Activated CD4-positive, alpha-beta T cell treated with anti-CD3 and anti-CD28 coated beads, Interleukin-2, amount 50 U/mL, for 48 hours (primary cell): Measurements from ENCODE around the gene CSTF1.
A peak's percentile ranks its signal among the peaks of the same experiment; 100 is the strongest.

Experiments
- DNase-seq, 2 experiments: peaks; one replicate each; pipeline ENCODE4 v3.0.0-alpha.2; 2020

CSTF1 gene

GRCh38 chr20:56430461-56430860, 38.0 kb downstream of the CSTF1 start:
- DNase-seq: no peak

DNA sequence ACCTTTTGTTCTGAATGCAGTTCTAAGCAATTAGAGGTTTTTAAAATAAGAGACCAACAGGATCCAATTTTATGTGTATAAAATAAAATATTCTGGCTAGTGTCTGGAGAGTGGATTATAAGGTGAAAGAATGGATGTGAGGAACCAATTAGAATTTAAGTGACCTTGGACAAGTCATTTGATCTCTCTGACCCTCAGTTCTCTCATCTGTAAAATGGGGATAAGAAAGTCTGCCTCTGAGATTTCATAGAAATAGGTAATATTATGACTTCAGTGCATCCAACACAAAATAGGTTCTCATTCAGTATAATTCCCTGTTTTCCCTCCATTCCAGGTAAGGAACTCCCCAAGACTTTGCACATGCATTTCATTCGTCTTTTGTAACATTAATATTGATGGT, 38.5 kb downstream of the CSTF1 start:
- DNase-seq: no peak

DNA sequence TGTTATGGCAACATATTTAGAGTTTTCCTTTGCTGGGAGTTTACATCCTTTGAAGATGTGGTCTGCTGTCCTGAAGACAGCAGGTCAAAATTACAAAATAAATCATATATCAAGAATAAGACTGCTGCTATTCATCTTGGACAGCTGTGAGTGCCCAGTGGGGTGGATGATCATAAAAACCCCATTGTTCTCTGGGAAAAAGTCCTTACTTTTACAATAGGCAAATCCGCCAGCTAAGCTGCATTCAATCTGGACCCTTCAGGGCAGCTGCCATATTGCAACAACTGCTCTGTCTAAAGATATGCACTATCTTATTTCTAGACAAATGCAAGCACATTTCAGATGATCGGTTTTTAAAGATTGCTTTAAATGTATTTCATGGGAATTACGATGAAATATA, 39.0 kb downstream of the CSTF1 start:
- no peak for DNase-seq

GRCh38 chr20:56433221-56433879, 40.9 kb downstream of the CSTF1 start:
- no peak for DNase-seq

- no peak for DNase-seq
These were observed 41.4 kb downstream of the CSTF1 start for GRCh38 chr20:56433880-56434255.

DNA sequence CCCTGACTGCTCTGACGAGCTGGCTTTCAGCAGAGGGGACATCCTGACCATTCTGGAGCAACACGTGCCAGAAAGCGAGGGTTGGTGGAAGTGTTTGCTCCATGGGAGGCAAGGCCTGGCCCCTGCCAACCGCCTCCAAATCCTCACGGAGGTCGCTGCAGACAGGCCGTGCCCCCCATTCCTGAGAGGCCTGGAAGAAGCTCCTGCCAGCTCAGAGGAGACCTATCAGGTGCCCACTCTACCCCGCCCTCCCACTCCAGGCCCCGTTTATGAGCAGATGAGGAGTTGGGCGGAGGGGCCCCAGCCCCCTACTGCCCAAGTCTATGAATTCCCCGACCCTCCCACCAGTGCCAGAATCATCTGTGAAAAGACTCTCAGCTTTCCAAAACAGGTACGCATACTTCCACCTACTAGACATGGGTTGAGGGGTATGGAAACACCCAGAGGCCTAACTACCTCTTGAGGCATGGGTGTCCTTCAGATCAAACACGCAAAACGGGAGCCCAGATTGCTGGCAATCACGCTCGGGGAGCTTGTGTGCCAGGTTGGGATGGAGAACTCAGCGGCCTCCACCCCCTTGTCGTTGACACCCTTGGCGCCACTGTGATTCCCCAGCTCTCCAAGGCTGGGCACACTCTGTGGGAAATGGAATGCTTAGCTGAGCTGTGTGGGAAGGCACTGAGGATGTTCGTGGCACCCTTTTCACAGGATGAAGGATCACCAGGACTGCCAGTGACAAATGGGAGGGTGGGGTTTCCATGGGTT, 44.9 kb downstream of the CSTF1 start:
- no peak for DNase-seq

- no peak for DNase-seq
These were observed 45.8 kb downstream of the CSTF1 start for GRCh38 chr20:56438284-56438683.

DNA sequence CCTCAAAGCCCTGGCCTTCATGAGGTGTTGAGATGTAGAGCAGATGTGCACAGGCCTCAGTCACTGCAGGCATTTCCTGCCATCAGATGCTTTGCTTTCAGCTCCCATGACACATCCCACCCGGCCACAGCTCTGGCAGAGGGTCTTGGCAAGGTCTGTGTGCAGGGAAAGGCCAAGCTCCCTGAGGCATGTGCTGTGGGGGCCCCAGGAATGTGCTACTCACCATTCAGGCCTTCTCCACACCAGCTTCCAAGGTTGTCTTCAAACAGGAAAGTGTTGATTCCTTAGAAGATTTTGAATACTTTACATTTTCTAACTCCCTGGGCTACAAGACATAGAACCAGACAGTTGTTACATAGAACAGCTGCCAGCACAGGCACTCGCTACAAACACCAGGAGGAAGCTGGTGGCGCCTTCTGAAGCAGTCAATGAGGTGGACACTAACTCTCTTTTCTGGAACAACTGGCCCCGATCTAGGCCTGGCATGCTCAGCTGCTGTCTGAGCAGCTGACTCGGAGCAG, 47.4 kb downstream of the CSTF1 start:
- DNase-seq: peak in 1 of 2 experiments; percentile 17

DNA sequence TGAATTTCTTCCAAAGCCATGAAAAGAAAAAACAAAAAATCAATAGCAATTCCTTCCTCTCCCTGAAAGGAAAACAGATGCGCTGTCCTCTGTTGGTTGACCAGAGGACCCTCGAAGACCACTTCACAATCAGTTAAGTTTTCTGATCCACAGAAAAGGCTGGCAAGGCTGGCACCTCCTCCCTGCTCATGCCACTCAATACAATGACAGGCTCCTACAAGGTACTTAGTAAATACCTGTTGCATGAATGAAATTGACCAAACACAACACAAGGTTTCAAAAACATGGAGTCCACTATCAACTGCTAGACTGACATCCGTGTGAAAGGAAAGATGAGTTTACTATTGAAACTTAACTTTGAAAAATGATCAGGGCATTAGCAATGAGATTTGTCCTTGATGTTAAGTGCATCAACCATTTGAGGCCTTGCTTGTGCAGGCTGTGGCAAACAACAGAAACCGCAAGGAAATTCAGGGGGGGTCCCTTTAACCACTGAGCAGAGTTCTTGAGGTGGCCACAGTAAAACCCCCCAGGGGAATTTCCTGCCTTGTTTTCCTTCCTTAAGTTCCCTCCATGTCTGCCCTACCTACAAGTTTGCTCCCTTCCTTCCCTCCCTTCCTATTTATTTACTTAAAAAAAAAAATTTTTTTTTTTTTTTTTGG, 48.0 kb downstream of the CSTF1 start:
- peak; percentile 51 to 66 for DNase-seq

GRCh38 chr20:56442389-56443365, 50.2 kb downstream of the CSTF1 start:
- no peak for DNase-seq

- DNase-seq: no peak
These were observed 51.5 kb downstream of the CSTF1 start for GRCh38 chr20:56443654-56444540.

DNA sequence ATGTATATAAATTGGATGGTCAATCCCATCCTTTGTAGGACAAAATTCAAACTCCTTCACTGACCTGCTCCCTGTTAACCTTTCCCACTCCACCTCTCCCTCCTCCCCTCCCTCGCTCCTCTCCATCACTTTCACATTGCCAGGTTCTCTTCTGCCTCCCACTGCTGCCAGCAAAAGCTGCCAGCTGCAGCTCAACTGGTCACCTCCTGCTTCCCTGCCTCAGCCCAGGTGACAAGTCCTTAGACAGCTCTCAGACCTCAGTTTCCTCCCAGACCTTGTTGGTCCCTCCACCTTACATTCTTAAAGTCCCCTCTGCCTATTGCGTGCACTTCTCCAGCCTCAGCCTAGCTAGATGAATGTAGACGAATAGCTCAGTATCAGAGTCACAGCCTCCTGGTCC, 52.7 kb downstream of the CSTF1 start:
- DNase-seq: no peak

DNA sequence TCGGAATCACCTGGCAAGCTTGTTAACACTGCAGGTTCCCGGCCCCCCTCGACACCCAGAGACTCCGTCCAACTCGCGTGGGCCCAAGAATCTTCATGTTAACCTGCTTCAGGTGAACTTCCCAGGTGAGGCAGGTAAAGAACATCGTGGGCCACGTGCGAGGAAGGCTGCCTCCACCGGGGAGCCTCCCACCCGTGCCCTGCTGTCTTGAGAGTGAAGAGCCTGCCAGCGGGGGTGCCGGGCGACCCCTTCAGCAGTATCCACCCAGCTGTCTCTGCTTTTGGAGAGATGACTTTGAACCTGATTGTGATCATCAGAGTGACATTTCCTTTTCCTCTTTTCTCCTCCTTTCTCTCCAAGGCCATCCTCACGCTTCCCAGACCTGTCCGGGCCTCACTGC, 53.1 kb downstream of the CSTF1 start:
- no peak for DNase-seq

DNA sequence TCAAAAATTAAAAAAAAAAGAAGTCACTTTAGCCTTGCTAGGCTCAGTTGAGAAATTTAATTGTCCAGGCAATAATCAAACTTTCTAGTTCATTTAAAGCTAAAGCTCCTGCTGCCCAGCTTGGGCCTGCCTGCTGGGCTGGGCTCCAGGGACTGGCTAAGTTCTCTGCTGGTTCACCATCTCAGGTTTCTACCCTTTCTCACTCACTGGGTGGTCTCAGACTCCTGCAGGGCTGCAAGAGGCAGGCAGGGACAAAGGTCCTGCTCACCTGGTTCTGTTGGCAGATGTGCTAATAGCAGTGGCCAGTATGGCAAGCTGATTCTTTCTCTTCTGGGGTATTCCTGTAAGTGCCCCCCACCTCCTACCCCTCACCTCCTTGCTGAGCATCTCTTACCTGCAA, 54.8 kb downstream of the CSTF1 start:
- no peak for DNase-seq

DNA sequence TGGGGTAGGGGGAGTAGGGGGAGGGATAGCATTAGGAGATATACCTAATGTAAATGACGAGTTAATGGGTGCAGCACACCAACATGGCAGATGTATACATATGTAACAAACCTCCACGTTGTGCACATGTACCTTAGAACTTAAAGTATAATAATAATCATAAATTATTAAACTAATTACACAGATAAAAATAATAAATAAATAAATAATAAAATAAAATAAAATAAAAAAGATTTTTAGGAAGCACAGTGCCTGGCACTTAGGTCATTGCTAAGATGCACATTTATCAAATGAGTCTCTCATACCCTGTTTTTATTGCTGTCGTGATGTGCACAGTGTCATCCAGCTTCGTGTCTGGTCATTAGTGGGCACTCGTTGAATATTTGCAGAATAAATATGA, 57.0 kb downstream of the CSTF1 start:
- DNase-seq: no peak

DNA sequence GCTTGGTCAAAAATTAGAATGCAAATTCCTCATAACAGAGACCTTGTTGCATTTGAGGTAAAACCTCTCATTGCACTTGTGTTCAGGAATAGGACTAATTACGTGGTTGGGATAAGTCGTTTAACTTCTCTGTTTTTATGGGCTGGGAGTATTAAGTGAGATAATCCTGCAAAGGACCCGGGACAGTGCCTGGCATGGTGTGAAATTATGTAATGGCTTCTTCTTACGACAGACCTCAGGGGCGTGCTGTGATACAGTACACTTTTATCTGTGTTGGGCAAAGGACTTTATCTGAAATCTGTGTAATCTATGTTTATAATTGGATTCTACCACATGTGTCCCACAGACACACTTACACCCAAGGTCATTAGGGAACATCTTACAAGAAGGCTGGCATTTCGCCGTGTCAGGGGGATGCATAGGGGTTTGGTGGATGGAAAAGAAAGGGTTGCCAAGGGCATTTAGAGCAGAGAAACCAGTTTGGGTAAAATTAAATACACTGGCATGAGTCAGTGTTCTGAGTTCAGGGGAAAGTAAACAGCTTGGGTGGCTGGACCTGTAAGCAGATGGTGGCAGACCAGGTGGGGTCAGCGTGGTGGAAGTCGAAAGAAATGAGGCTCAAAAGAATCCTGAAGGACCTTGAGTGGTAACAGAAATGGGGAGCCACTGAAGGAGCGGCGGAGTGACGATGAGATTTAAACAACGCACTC, 58.8 kb downstream of the CSTF1 start:
- DNase-seq: no peak

DNA sequence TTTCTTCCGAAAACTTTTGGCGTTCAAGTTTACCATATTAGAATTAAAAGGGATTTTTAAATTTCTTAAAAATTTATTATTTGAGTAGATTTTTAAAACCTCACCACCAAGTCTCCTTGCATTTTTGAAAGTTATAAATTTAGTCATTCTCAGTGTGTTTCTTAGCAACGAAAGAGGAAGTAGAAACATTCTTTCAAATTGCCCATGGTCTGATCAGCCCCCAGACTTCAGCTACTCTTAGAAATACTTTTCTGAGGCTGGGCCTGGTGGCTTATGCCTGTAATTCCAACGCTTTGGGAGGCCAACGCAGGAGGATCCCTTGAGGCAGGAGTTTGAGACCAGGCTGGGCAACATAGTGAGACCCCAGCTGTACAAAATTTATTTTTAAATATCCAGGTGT, 60.9 kb downstream of the CSTF1 start:
- no peak for DNase-seq

- no peak for DNase-seq
These were observed 62.3 kb downstream of the CSTF1 start for GRCh38 chr20:56454754-56455153.
